Mesenchymal stem cell (in vitro differentiated cells and primary cell): ENCODE measurements around the gene FBXW8.
A peak's percentile ranks its signal among the peaks of the same experiment; 100 is the strongest.

ENCODE experiments used
- DNase-seq: peaks from one replicate; pipeline ENCODE4 v3.0.0-alpha.2; 2013
- H2AFZ ChIP-seq: one replicate; pipeline ENCODE4 v1.6.1; 2013; ENCODE audit warnings: low read depth, mild to moderate bottlenecking, control low read depth, inconsistent platforms, low read length, moderate library complexity
- H2AK5ac ChIP-seq: 2 replicates; pipeline ENCODE4 v1.6.1; 2013; ENCODE audit warnings: low read length, moderate library complexity, mild to moderate bottlenecking, inconsistent platforms; ENCODE audit not compliant: severe bottlenecking
- H2BK120ac ChIP-seq: one replicate; pipeline ENCODE4 v1.6.1; 2013; ENCODE audit warnings: low read depth, mild to moderate bottlenecking, inconsistent platforms, low read length, moderate library complexity
- H2BK12ac ChIP-seq, 2 experiments: one replicate each; pipeline ENCODE4 v1.6.1; 2013; ENCODE audit warnings: inconsistent platforms in 2 of 2, low read length in 2 of 2, mild to moderate bottlenecking in 2 of 2, moderate library complexity in 2 of 2, control low read depth in 1 of 2
- H2BK15ac ChIP-seq: one replicate; pipeline ENCODE4 v1.6.1; 2013; ENCODE audit warnings: mild to moderate bottlenecking, low read depth, inconsistent platforms; ENCODE audit not compliant: poor library complexity, severe bottlenecking
- H2BK5ac ChIP-seq: 2 replicates; pipeline ENCODE4 v1.6.1; 2013; ENCODE audit warnings: low read depth, mild to moderate bottlenecking, low read length, control low read depth, inconsistent platforms; ENCODE audit not compliant: poor library complexity, severe bottlenecking
- H3K14ac ChIP-seq, 2 experiments: one replicate each; pipeline ENCODE4 v1.6.1; 2013; ENCODE audit warnings: inconsistent platforms in 2 of 2, low read length in 2 of 2, control low read depth in 1 of 2, mild to moderate bottlenecking in 1 of 2, moderate library complexity in 1 of 2
- H3K18ac ChIP-seq, 2 experiments: one replicate each; pipeline ENCODE4 v1.6.1; 2013; ENCODE audit warnings: inconsistent platforms in 2 of 2, low read length in 2 of 2, control low read depth in 1 of 2, low read depth in 1 of 2, mild to moderate bottlenecking in 1 of 2
- H3K23ac ChIP-seq, 2 experiments: one replicate each; pipeline ENCODE4 v1.6.1; 2013; ENCODE audit warnings: inconsistent platforms in 2 of 2, low read length in 2 of 2, mild to moderate bottlenecking in 2 of 2, moderate library complexity in 2 of 2, control low read depth in 1 of 2
- H3K27ac ChIP-seq: 2 replicates; pipeline ENCODE4 v1.5.1; 2013; ENCODE audit warnings: mild to moderate bottlenecking, moderate library complexity, low read length, control low read depth, inconsistent platforms; ENCODE audit not compliant: poor library complexity, severe bottlenecking
- H3K27me3 ChIP-seq, 2 experiments: 2 replicates each; pipeline versions ENCODE4 v1.6.1 to v1.7.0; 2013; ENCODE audit warnings: low read length in 2 of 2, mild to moderate bottlenecking in 2 of 2, moderate library complexity in 2 of 2, control low read depth in 1 of 2, inconsistent platforms in 1 of 2; ENCODE audit not compliant: control insufficient read depth in 1 of 2, insufficient read depth in 1 of 2
- H3K36me3 ChIP-seq, 2 experiments: 2 replicates each; pipeline versions ENCODE4 v1.6.1 to v1.7.0; 2013; ENCODE audit warnings: low read length in 2 of 2, control low read depth in 1 of 2, inconsistent platforms in 1 of 2, low read depth in 1 of 2, mild to moderate bottlenecking in 1 of 2; ENCODE audit not compliant: insufficient read depth in 2 of 2, control insufficient read depth in 1 of 2
- H3K4ac ChIP-seq, 2 experiments: one replicate each; pipeline ENCODE4 v1.6.1; 2013; ENCODE audit warnings: inconsistent platforms in 2 of 2, low read length in 2 of 2, mild to moderate bottlenecking in 2 of 2, moderate library complexity in 2 of 2, control low read depth in 1 of 2, low read depth in 1 of 2
- H3K4me1 ChIP-seq: 2 replicates; pipeline ENCODE4 v1.6.1; 2013; ENCODE audit warnings: low read depth, low read length, control low read depth; ENCODE audit not compliant: control insufficient read depth, insufficient read depth
- H3K4me2 ChIP-seq: 2 replicates; pipeline ENCODE4 v1.6.1; 2013; ENCODE audit warnings: low read length, mild to moderate bottlenecking, inconsistent platforms; ENCODE audit not compliant: poor library complexity, severe bottlenecking
- H3K4me3 ChIP-seq, 2 experiments: 2 replicates each; pipeline versions ENCODE4 v1.5.1 to v1.7.0; 2013; ENCODE audit warnings: low read length in 2 of 2, mild to moderate bottlenecking in 2 of 2, control low read depth in 1 of 2, low read depth in 1 of 2; ENCODE audit not compliant: insufficient read depth in 1 of 2
- H3K79me1 ChIP-seq: replicated peaks from 2 replicates; pipeline ENCODE4 v1.6.1; 2013; ENCODE audit warnings: mild to moderate bottlenecking, control low read depth, low read length, inconsistent platforms; ENCODE audit not compliant: poor library complexity, severe bottlenecking
- H3K9ac ChIP-seq: 2 replicates; pipeline ENCODE4 v1.7.0; 2013; ENCODE audit warnings: mild to moderate bottlenecking, low read length, moderate library complexity
- H3K9me3 ChIP-seq: 2 replicates; pipeline ENCODE4 v1.7.0; 2013; ENCODE audit warnings: mild to moderate bottlenecking, low read length; ENCODE audit not compliant: control insufficient read depth
- H4K8ac ChIP-seq: one replicate; pipeline ENCODE4 v1.6.1; 2013; ENCODE audit warnings: inconsistent platforms, mild to moderate bottlenecking, low read length, moderate library complexity
- H4K91ac ChIP-seq: one replicate; pipeline ENCODE4 v1.6.1; 2013; ENCODE audit warnings: mild to moderate bottlenecking, low read length, inconsistent platforms
- WGBS: methylation state at CpG from one replicate; pipeline ENCODE4 v1.1.7; 2013; ENCODE audit warnings: mixed read lengths; 5-methylcytosine and 5-hydroxymethylcytosine counted together

The FBXW8 gene

GRCh38 chr12:116864371-116865160, 46.2 kb upstream of the FBXW8 start:
- Histone ChIP-seq H3K4me3 (no peak overlapping the region), H3K27ac (no peak overlapping the region), H2BK120ac (no peak overlapping the region), H3K23ac (no peak overlapping the region), H3K14ac (no peak overlapping the region), H4K91ac (no peak overlapping the region), H3K4me1 (peaks cover 4% of the 10 kb centered on the region), H2BK15ac (no peak overlapping the region), H3K27me3 (peaks cover 0 to 18% of the 10 kb centered on the region in 2 experiments), H2BK5ac (no peak overlapping the region), H3K4ac (no peak overlapping the region), H3K18ac (no peak overlapping the region), H3K9me3 (no peaks in the 10 kb centered on the region), H2BK12ac (no peak overlapping the region), H4K8ac (no peak overlapping the region), H2AFZ (no peak overlapping the region), H3K4me2 (no peak overlapping the region), H3K9ac (peak overlapping the region; percentile 62), H2AK5ac (no peak overlapping the region), H3K79me1 (no peaks in the 10 kb centered on the region), H3K36me3 (no peaks in the 10 kb centered on the region)
- no peak for DNase-seq
- WGBS: 59% methylated on average over 9 of the region's 13 CpGs

- no peak overlapping the region for H2BK5ac ChIP-seq
- no peak overlapping the region for H3K4me3 ChIP-seq
- WGBS: 88% methylated on average over 2 of the region's 2 CpGs
- no peak overlapping the region for H3K27ac ChIP-seq
- no peak overlapping the region for H3K14ac ChIP-seq
- DNase-seq: no peak
- H2BK15ac ChIP-seq: no peak overlapping the region
- no peaks in the 10 kb centered on the region for H3K79me1 ChIP-seq
- H4K91ac ChIP-seq: no peak overlapping the region
- no peak overlapping the region for H3K23ac ChIP-seq
- peaks cover 7 to 13% of the 10 kb centered on the region in 2 experiments for H3K27me3 ChIP-seq
- no peak overlapping the region for H3K9ac ChIP-seq
- H3K4me2 ChIP-seq: no peak overlapping the region
- no peak overlapping the region for H3K18ac ChIP-seq
- no peak overlapping the region for H2AK5ac ChIP-seq
- no peak overlapping the region for H3K4ac ChIP-seq
- H3K36me3 ChIP-seq: no peaks in the 10 kb centered on the region
- no peak overlapping the region for H2AFZ ChIP-seq
- H4K8ac ChIP-seq: no peak overlapping the region
- no peaks in the 10 kb centered on the region for H3K4me1 ChIP-seq
- H3K9me3 ChIP-seq: no peaks in the 10 kb centered on the region
- no peak overlapping the region for H2BK120ac ChIP-seq
- H2BK12ac ChIP-seq: no peak overlapping the region
Measured at GRCh38 chr12:116867523-116867922, 43.2 kb upstream of the FBXW8 start.

GRCh38 chr12:116870306-116870705, 40.4 kb upstream of the FBXW8 start:
- Histone ChIP-seq H2BK5ac (no peak overlapping the region), H3K79me1 (no peaks in the 10 kb centered on the region), H3K9me3 (peaks cover 14% of the 10 kb centered on the region), H3K18ac (no peak overlapping the region), H3K4ac (no peak overlapping the region), H2AK5ac (no peak overlapping the region), H3K4me1 (no peaks in the 10 kb centered on the region), H4K91ac (no peak overlapping the region), H3K9ac (no peak overlapping the region), H4K8ac (no peak overlapping the region), H3K27ac (no peak overlapping the region), H3K36me3 (no peaks in the 10 kb centered on the region), H3K23ac (no peak overlapping the region), H3K27me3 (peaks cover 20 to 25% of the 10 kb centered on the region in 2 experiments), H2BK12ac (no peak overlapping the region), H2BK120ac (no peak overlapping the region), H2BK15ac (no peak overlapping the region), H3K4me3 (no peak overlapping the region), H3K14ac (no peak overlapping the region), H2AFZ (no peak overlapping the region), H3K4me2 (no peak overlapping the region)
- WGBS: 90% methylated on average over 4 of the region's 4 CpGs
- no peak for DNase-seq

GRCh38 chr12:116874324-116874995, 36.3 kb upstream of the FBXW8 start:
- Histone ChIP-seq H3K18ac (no peak overlapping the region), H3K4me1 (peaks cover 9% of the 10 kb centered on the region), H4K8ac (no peak overlapping the region), H4K91ac (no peak overlapping the region), H3K23ac (no peak overlapping the region), H2BK12ac (no peak overlapping the region), H2BK120ac (no peak overlapping the region), H2BK15ac (no peak overlapping the region), H3K27ac (no peak overlapping the region), H3K4me3 (no peak overlapping the region), H3K4me2 (no peak overlapping the region), H2AK5ac (no peak overlapping the region), H3K27me3 (peaks cover 52 to 60% of the 10 kb centered on the region in 2 experiments), H2AFZ (no peak overlapping the region), H2BK5ac (no peak overlapping the region), H3K36me3 (no peaks in the 10 kb centered on the region), H3K79me1 (no peaks in the 10 kb centered on the region), H3K9ac (no peak overlapping the region), H3K14ac (no peak overlapping the region), H3K9me3 (peaks cover 14% of the 10 kb centered on the region), H3K4ac (no peak overlapping the region)
- 82% methylated on average over 4 of the region's 4 CpGs for WGBS
- no peak for DNase-seq
